K562 (cell line): ENCODE data around the gene NTRK3. TPM values are rescaled to one million over a fixed set of nuclear protein-coding genes. Genes with fewer than 3 reads are reported as not detected.

Source experiments
- ATAC-seq: fragments of 200-7000 bp; cut with Tn5 transposase; 3 replicates; pipeline ENCODE4 v1.9.1; 2020; ENCODE audit warnings: moderate library complexity
- BruUV-seq: library from RNA; stranded (reverse); fragments of 400-500 nt; replicated peaks from 2 replicates; lab custom pipeline; 2021; lab: Mats Ljungman, UMichigan
- CTCF ChIA-PET: fragments of 300-600 bp; formaldehyde crosslinking; extraction: SDS; loops from one replicate; lab custom pipeline; 2021; ENCODE audit warnings: low intra/inter-chr PET ratio; lab: Yijun Ruan, JAX
- POLR2A ChIA-PET: fragments of 300-600, 350-650 bp; sonication (Branson Sonifier 250); formaldehyde crosslinking; extraction: SDS; loops from one replicate; lab custom pipeline; 2021; ENCODE audit warnings: antibody characterized with exemption, inconsistent platforms; lab: Yijun Ruan, JAX
- DNase-seq, 4 experiments: peaks; one replicate each; pipeline versions ENCODE4 v3.0.0 to v3.0.0-alpha.2; 2011 to 2018; ENCODE audit warnings: low spot score in 3 of 4, mixed read lengths in 3 of 4; ENCODE audit errors: extremely low read depth in 1 of 4
- FAIRE-seq: peaks from 2 replicates; lab custom pipeline; 2011; peaks lifted over from hg19 to GRCh38; lab: Jason Lieb, UNC
- H2AFZ ChIP-seq: 2 replicates; pipeline ENCODE4 v1.6.0; 2011; ENCODE audit warnings: low read depth, low read length, control low read depth, inconsistent platforms
- H3K27ac ChIP-seq: fragments of 200-600 bp; 3 replicates; pipeline ENCODE4 v1.8.0; 2011; ENCODE audit warnings: low read depth, mild to moderate bottlenecking, control low read depth, inconsistent platforms, low read length, moderate library complexity, mixed read lengths; ENCODE audit errors: extremely low read depth
- H3K27me3 ChIP-seq, 2 experiments: fragments of 300-600 bp in 1 of 2; 2 replicates in 1 of 2; 3 replicates in 1 of 2; pipeline versions ENCODE4 v1.6.0 to v1.8.0; 2011; ENCODE audit warnings: inconsistent platforms in 2 of 2, low read length in 2 of 2, mild to moderate bottlenecking in 1 of 2, mixed read lengths in 1 of 2, moderate library complexity in 1 of 2; ENCODE audit not compliant: control insufficient read depth in 2 of 2, insufficient read depth in 2 of 2
- H3K36me3 ChIP-seq: fragments of 300-600 bp; 3 replicates; pipeline ENCODE4 v1.8.0; 2011; ENCODE audit warnings: mild to moderate bottlenecking, low read length, inconsistent platforms; ENCODE audit not compliant: control insufficient read depth, insufficient read depth
- H3K4me1 ChIP-seq, 2 experiments: fragments of 200-600 bp in 1 of 2; replicated peaks in 1 of 2; 2 replicates in 1 of 2; 3 replicates in 1 of 2; pipeline versions ENCODE4 v1.5.1 to v1.8.0; 2011; ENCODE audit warnings: inconsistent platforms in 2 of 2, low read length in 2 of 2, mild to moderate bottlenecking in 1 of 2, mixed read lengths in 1 of 2, moderate library complexity in 1 of 2; ENCODE audit not compliant: control insufficient read depth in 2 of 2, insufficient read depth in 2 of 2
- H3K4me2 ChIP-seq: 2 replicates; pipeline ENCODE4 v1.6.1; 2011; ENCODE audit warnings: low read length, control low read depth, inconsistent platforms, mixed read lengths; ENCODE audit not compliant: insufficient read depth
- H3K4me3 ChIP-seq: fragments of 200-600 bp; sonication (generic), shearing (Covaris generic); 2 replicates; pipeline ENCODE4 v1.5.1; 2016; ENCODE audit warnings: control low read depth, inconsistent platforms
- H3K79me2 ChIP-seq: fragments of 200-600 bp; 3 replicates; pipeline ENCODE4 v1.8.0; 2011; ENCODE audit warnings: low read length, inconsistent platforms; ENCODE audit not compliant: control insufficient read depth, insufficient read depth
- H3K9ac ChIP-seq, 2 experiments: 2 replicates each; pipeline versions ENCODE4 v1.6.0 to v1.6.1; 2011; ENCODE audit warnings: low read depth in 2 of 2, low read length in 2 of 2, control low read depth in 1 of 2, inconsistent platforms in 1 of 2, mild to moderate bottlenecking in 1 of 2, mixed read lengths in 1 of 2; ENCODE audit not compliant: insufficient read depth in 1 of 2
- H3K9me1 ChIP-seq: one replicate; pipeline ENCODE4 v1.6.0; 2011; ENCODE audit warnings: inconsistent platforms, mild to moderate bottlenecking, low read length, moderate library complexity; ENCODE audit not compliant: control insufficient read depth, insufficient read depth
- H3K9me3 ChIP-seq: replicated peaks from 2 replicates; pipeline ENCODE4 v1.5.1; 2011; ENCODE audit warnings: low read depth, low read length, inconsistent platforms; ENCODE audit not compliant: control insufficient read depth, insufficient read depth
- H4K20me1 ChIP-seq: replicated peaks from 2 replicates; pipeline ENCODE4 v1.6.1; 2011; ENCODE audit warnings: low read length, inconsistent platforms, mixed read lengths; ENCODE audit not compliant: control insufficient read depth, insufficient read depth
- GATAD2A ChIP-seq: fragments of 450-650 bp; IDR thresholded peaks from 2 replicates; pipeline ENCODE4 v1.6.1; 2017
- RERE ChIP-seq: sonication (generic); formaldehyde crosslinking; IDR thresholded peaks from 2 replicates; pipeline ENCODE4 v1.8.0; 2023; ENCODE audit warnings: missing genetic modification reagents, mild to moderate bottlenecking, borderline replicate concordance
- ZNF23 ChIP-seq: fragments of 250-450 bp; sonication (Bioruptor Pico); IDR thresholded peaks from 2 replicates; pipeline ENCODE4 v1.4.0; 2020; ENCODE audit warnings: mild to moderate bottlenecking
- ZNF584 ChIP-seq: fragments of 200-800 bp; sonication (Bioruptor generic); IDR thresholded peaks from 2 replicates; pipeline ENCODE4 v1.6.1; 2016; ENCODE audit warnings: low read depth, mild to moderate bottlenecking, missing genetic modification characterization, missing compliant biosample characterization
- ZNF778 ChIP-seq: fragments of 450-650 bp; formaldehyde crosslinking; IDR thresholded peaks from 2 replicates; pipeline ENCODE4 v1.4.0; 2020; ENCODE audit warnings: mild to moderate bottlenecking, moderate library complexity
- WGBS: fragments of 100-300 bp; shearing (Covaris generic); methylation state at CpG from one replicate; pipeline ENCODE4 v1.1.6; 2016; ENCODE audit warnings: low coverage, mixed read lengths; ENCODE audit not compliant: insufficient coverage; ENCODE audit errors: missing lambda C conversion rate; 5-methylcytosine and 5-hydroxymethylcytosine counted together
- in situ Hi-C: fragments of 300-500 bp; cut with MboI; formaldehyde crosslinking; loops from 4 replicates; pipeline ENCODE4 v1.15.0; 2018; ENCODE audit warnings: inconsistent platforms, mixed read lengths
- intact Hi-C: fragments of 100-400 bp; cut with micrococcal nuclease; formaldehyde crosslinking; loops from 2 replicates; pipeline ENCODE4 v1.14.2; 2022
- polyA plus RNA-seq, 8 experiments: library from polyadenylated mRNA; depleted of rRNA in 4 of 8; stranded (reverse) in 5 of 8; unstranded in 3 of 8; fragments of >200 nt; fragmentation: Nextera tagmentation in 2 of 8; fragmentation: Illumina TruSeq in 1 of 8; extraction: Ambion mirVana in 2 of 8; extraction: Trizol in 1 of 8; gene quantifications; 2 replicates each; pipeline versions ENCODE4 v1.2.1 to v1.2.3, GENCODE V29; 2011 to 2014; ENCODE audit warnings: inconsistent platforms in 1 of 8, missing spikeins in 1 of 8
- total RNA-seq, 7 experiments: library from RNA; depleted of rRNA in 6 of 7; stranded (reverse); fragments of >200 nt in 6 of 7; fragmentation: Illumina TruSeq in 2 of 7; extraction: Trizol in 2 of 7; gene quantifications; 2 replicates each; pipeline versions ENCODE4 v1.2.1 to v1.2.3, GENCODE V29; 2011 to 2021; ENCODE audit warnings: low replicate concordance in 1 of 7

NTRK3 gene
- total and polyA plus RNA-seq, 9 of the 15 experiments (the other 6 are each of a cell fraction or from before 2014, with no cell fraction given): 0.11 to 0.13 TPM; not detected in 7

GRCh38 chr15:88144921-88145653 is 111.5 kb downstream of the NTRK3 start:
- Histone ChIP-seq H3K9me1 (no peaks in the 10 kb centered on the region), H3K4me1 (no peaks in the 10 kb centered on the region), H3K36me3 (no peaks in the 10 kb centered on the region), H3K79me2 (no peaks in the 10 kb centered on the region), H3K4me3 (no peak overlapping the region), H3K9me3 (no peaks in the 10 kb centered on the region), H3K27me3 (no peaks in the 10 kb centered on the region), H3K9ac (no peak overlapping the region), H3K27ac (no peak overlapping the region), H4K20me1 (no peaks in the 10 kb centered on the region), H2AFZ (no peak overlapping the region), H3K4me2 (no peak overlapping the region)
- intact Hi-C loops: no loop called here
- FAIRE-seq: no peak
- CTCF ChIA-PET: no interaction called here
- no peak for ATAC-seq
- POLR2A ChIA-PET: no interaction called here
- no peak for TF ChIP-seq ZNF778 (CRISPR knock-in tag)
- no peak for TF ChIP-seq RERE
- no peak for TF ChIP-seq ZNF23
- TF ChIP-seq GATAD2A: no peak
- no peak for TF ChIP-seq ZNF584 (CRISPR knock-in tag)
- no peak for DNase-seq
- in situ Hi-C loops: no loop called here
- 0% methylated on average over 7 of the region's 7 CpGs for WGBS
- BruUV-seq: no TSS peak
